Testis (tissue), 3 donors: Measurements from ENCODE around the gene OMD. TPM values are rescaled to one million over a fixed set of nuclear protein-coding genes. Genes with fewer than 3 reads are reported as not detected.
"Not testable (repeated sequence)": the region's sequence is repeated elsewhere in the genome, so short reads cannot be mapped to it uniquely, and the experiment has no call there.

Source experiments
- DNase-seq: peaks from one replicate; pipeline ENCODE4 v3.0.0-alpha.2; 2019
- H3K27ac ChIP-seq, 2 donors: fragments of 200-600 bp; sonication (generic); one replicate each; pipeline ENCODE4 v1.5.1; 2019
- H3K27me3 ChIP-seq: fragments of 200-600 bp; sonication (generic); one replicate; pipeline ENCODE4 v1.5.1; 2019
- H3K36me3 ChIP-seq: fragments of 200-600 bp; sonication (generic); one replicate; pipeline ENCODE4 v1.5.1; 2017; ENCODE audit warnings: low read depth; ENCODE audit errors: missing control alignments
- H3K4me1 ChIP-seq: fragments of 200-600 bp; sonication (generic); one replicate; pipeline ENCODE4 v1.5.1; 2019
- H3K4me3 ChIP-seq, 2 donors: fragments of 200-600 bp; sonication (generic); one replicate each; pipeline ENCODE4 v1.5.1; 2017 to 2019
- H3K9me3 ChIP-seq: fragments of 200-600 bp; sonication (generic); one replicate; pipeline ENCODE4 v1.5.1; 2017
- POLR2A ChIP-seq: fragments of 450-650 bp; IDR thresholded peaks from one replicate; pipeline ENCODE4 v1.6.1; 2017; ENCODE audit warnings: antibody characterized with exemption, mild to moderate bottlenecking, moderate library complexity
- WGBS, 2 donors: methylation state at CpG; one replicate each; pipeline ENCODE4 v1.1.5; 2018; 5-methylcytosine and 5-hydroxymethylcytosine counted together
- intact Hi-C: fragments of 100-400 bp; cut with DNase I; formaldehyde crosslinking; loops from one replicate; pipeline ENCODE4 v1.15.1; 2023; ENCODE audit warnings: low total_unique reads
- polyA plus RNA-seq: library from polyadenylated mRNA; stranded (reverse); fragments of 350-450 nt; fragmentation: Illumina TruSeq; extraction: RNeasy Lipid Tissue Mini Kit (QIAGEN cat#74804); gene quantifications from one replicate; pipeline ENCODE4 v1.2.3, GENCODE V29; 2014; ENCODE audit warnings: low read depth, low replicate concordance; ENCODE audit not compliant: insufficient read depth
- total RNA-seq, 2 donors: library from RNA; depleted of rRNA; stranded (reverse); fragments of >200 nt; gene quantifications; one replicate each; pipeline ENCODE4 v1.2.3, GENCODE V29; 2016
- TF ChIP-seq, protein P1 (sequence below), 3 experiments: fragments of 450-650 bp in 2 of 3; fragments of 200-600 bp in 1 of 3; sonication (generic) in 1 of 3; IDR thresholded peaks; one replicate each; pipeline ENCODE4 v1.5.1; 2016 to 2019; ENCODE audit warnings: antibody characterized with exemption in 3 of 3, mild to moderate bottlenecking in 2 of 3, moderate library complexity in 1 of 3

OMD gene
- total and polyA plus RNA-seq, 3 donors from 2014 or later: 1.1 to 4.9 (median 2.5) TPM

DNA sequence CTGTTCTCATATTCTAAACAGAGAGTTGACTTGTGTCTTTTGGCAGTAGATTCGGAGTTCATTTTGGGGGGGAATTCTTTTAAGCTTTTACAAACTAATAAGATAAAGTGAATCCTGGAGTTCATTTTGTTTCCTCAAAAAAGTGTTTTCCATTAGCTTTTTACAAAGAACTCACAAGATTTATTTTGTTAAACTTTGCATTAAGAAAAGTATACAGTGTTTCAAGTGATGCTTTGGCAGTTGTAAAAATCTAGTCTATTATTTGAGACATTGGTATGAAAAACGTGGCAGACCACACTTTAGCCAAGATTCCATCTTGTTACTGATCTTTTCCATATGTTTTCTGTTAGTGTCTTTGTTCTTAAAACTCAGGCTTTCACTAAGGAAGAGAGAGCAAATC, 1.2 kb upstream of the OMD start:
- TF ChIP-seq, protein P1, sequence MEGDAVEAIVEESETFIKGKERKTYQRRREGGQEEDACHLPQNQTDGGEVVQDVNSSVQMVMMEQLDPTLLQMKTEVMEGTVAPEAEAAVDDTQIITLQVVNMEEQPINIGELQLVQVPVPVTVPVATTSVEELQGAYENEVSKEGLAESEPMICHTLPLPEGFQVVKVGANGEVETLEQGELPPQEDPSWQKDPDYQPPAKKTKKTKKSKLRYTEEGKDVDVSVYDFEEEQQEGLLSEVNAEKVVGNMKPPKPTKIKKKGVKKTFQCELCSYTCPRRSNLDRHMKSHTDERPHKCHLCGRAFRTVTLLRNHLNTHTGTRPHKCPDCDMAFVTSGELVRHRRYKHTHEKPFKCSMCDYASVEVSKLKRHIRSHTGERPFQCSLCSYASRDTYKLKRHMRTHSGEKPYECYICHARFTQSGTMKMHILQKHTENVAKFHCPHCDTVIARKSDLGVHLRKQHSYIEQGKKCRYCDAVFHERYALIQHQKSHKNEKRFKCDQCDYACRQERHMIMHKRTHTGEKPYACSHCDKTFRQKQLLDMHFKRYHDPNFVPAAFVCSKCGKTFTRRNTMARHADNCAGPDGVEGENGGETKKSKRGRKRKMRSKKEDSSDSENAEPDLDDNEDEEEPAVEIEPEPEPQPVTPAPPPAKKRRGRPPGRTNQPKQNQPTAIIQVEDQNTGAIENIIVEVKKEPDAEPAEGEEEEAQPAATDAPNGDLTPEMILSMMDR (IDR thresholded peaks at IDR 0.05): no peak
- no peak for TF ChIP-seq POLR2A
- no peaks in the 10 kb centered on the region for H3K4me1 ChIP-seq
- H3K27ac ChIP-seq: peak overlapping the region; percentile 18 to 70
- intact Hi-C loops: no loop called here
- H3K27me3 ChIP-seq: no peaks in the 10 kb centered on the region
- no peaks in the 10 kb centered on the region for H3K9me3 ChIP-seq
- DNase-seq: no peak
- H3K36me3 ChIP-seq: no peaks in the 10 kb centered on the region
- no peak overlapping the region for H3K4me3 ChIP-seq
- 19 to 28% methylated on average over 2 of the region's 2 CpGs for WGBS, 2 donors

DNA sequence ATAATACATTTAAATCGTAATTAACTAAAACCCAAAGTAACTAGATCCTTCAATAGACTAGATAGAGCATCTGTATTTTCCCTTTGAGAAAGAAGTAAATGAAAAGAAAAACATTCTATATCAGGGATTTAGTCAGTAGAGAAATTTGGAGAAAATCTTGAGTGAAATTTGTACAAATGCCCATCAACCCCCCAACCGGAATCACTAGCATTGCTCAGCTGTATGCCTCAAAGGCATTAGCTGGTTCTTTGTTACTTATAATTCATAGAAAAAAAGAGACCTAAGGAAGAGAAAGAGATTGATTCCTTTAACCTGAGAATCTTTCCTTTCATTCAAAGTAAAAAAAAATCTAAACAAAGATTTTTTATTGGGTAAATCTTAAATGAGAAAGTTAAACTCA, 659 bp downstream of the OMD start:
- intact Hi-C loops: no loop called here

DNA sequence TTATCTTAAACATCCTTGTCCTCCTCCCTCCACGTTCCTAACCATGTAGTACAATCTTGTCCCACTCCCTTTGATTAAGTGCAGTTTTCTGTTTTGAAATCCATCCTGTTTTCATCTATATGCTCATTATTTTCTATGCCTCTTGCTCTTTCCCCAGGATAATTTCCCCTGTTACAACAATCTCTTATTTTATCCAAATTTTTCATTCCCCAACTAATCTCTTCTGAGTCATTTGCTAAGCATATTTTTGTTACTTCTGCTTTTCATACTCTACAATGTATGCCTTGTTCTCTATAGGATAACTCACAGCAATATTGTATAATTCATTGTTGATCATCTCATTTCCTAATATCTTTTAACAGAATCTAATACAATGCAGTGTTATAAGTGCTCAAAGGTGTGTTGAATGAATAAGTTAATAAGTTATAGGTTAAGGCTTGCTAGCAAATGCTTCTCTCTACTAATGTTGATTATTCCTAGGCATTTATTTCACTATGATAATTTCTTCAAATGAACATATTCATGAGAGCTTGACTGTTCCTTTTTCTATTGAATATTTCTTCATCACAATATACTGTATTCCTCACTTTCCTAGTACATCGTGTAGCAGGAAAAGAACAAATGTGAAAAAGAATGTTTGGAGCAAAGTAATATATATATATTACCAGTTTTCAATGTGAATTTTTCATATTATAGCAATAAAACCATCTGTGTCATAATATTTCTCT, 1.5 kb downstream of the OMD start:
- no peaks in the 10 kb centered on the region for H3K27me3 ChIP-seq
- intact Hi-C loops: no loop called here
- WGBS, 2 donors: 47 to 51% methylated on average over 2 of the region's 2 CpGs
- no peak for TF ChIP-seq POLR2A
- TF ChIP-seq, protein P1 (IDR thresholded peaks at IDR 0.05): no peak
- H3K4me1 ChIP-seq: no peaks in the 10 kb centered on the region
- peak overlapping the region; percentile 28 to 70 for H3K27ac ChIP-seq
- H3K9me3 ChIP-seq: no peaks in the 10 kb centered on the region
- no peaks in the 10 kb centered on the region for H3K36me3 ChIP-seq
- H3K4me3 ChIP-seq: peak overlapping the region in 1 of 2 donors; percentile 24
- DNase-seq: no peak

More for the DNA sequence above, 659 bp downstream of the OMD start:
- H3K4me3 ChIP-seq: peak overlapping the region; percentile 24 to 27
- no peaks in the 10 kb centered on the region for H3K4me1 ChIP-seq
- WGBS, 2 donors: 67 to 72% methylated on average over 2 of the region's 2 CpGs
- H3K36me3 ChIP-seq: no peaks in the 10 kb centered on the region
- peak overlapping the region; percentile 28 to 70 for H3K27ac ChIP-seq
- no peak for TF ChIP-seq POLR2A
- TF ChIP-seq, protein P1 (IDR thresholded peaks at IDR 0.05): no peak
- no peaks in the 10 kb centered on the region for H3K9me3 ChIP-seq
- no peaks in the 10 kb centered on the region for H3K27me3 ChIP-seq
- DNase-seq: no peak

DNA sequence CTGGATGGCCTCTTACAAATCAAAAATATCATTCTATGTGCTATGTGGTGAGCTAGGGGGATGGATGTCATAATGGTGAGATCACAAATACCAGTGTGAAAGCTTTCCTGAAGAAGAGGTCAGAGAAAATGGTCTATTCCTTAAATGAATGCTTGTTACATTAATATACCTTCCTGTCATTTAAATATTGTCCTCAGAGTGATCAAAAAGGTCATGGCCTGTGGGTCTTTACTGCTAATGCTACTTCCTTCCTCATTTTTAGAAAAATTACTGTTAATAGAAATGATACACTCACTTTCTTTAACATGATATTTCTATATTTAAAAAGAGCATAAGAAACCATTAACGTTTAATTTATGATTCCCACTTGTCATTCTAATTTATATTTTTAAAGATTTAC, 9.7 kb downstream of the OMD start:
- intact Hi-C loops: no loop called here
- Histone ChIP-seq H3K4me3 (no peak overlapping the region), H3K4me1 (no peaks in the 10 kb centered on the region), H3K27me3 (no peaks in the 10 kb centered on the region), H3K36me3 (no peaks in the 10 kb centered on the region), H3K27ac (no peak overlapping the region), H3K9me3 (no peaks in the 10 kb centered on the region)
- no peak for TF ChIP-seq POLR2A
- TF ChIP-seq, protein P1 (IDR thresholded peaks at IDR 0.05): no peak
- 76 to 81% methylated on average over 1 of the region's 1 CpG for WGBS, 2 donors
- no peak for DNase-seq

DNA sequence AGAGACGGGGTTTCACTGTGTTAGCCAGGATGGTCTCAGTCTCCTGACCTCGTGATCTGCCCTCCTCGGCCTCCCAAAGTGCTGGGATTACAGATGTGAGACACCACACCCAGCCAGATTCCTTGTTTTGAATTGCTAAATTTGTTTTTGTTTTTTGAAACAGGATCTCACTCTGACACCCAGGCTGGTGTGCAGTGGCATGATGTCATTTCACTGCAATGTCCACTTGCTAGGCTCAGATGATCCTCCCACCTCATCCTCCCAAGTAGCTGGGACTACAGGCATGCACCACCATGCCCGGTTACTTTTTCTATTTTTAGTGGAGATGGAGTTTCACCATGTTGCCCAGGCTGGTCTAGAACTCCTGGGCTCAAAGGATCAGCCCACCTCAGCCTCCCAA, 13.1 kb downstream of the OMD start:
- H3K36me3 ChIP-seq, H3K4me1 ChIP-seq, intact Hi-C loops, DNase-seq, H3K27ac ChIP-seq, H3K4me3 ChIP-seq, H3K27me3 ChIP-seq, H3K9me3 ChIP-seq: not testable (repeated sequence)
- WGBS, 2 donors: 55 to 67% methylated on average over 4 of the region's 4 CpGs
